ENCODE results near the gene EXOSC10. TPM values are rescaled to one million over a fixed set of nuclear protein-coding genes. Genes with fewer than 3 reads are reported as not detected.
"Not testable (repeated sequence)": the region's sequence is repeated elsewhere in the genome, so short reads cannot be mapped to it uniquely, and the experiment has no call there.

Gene EXOSC10
- polyA plus RNA-seq, 1 experiment, result 72.1 TPM

DNA sequence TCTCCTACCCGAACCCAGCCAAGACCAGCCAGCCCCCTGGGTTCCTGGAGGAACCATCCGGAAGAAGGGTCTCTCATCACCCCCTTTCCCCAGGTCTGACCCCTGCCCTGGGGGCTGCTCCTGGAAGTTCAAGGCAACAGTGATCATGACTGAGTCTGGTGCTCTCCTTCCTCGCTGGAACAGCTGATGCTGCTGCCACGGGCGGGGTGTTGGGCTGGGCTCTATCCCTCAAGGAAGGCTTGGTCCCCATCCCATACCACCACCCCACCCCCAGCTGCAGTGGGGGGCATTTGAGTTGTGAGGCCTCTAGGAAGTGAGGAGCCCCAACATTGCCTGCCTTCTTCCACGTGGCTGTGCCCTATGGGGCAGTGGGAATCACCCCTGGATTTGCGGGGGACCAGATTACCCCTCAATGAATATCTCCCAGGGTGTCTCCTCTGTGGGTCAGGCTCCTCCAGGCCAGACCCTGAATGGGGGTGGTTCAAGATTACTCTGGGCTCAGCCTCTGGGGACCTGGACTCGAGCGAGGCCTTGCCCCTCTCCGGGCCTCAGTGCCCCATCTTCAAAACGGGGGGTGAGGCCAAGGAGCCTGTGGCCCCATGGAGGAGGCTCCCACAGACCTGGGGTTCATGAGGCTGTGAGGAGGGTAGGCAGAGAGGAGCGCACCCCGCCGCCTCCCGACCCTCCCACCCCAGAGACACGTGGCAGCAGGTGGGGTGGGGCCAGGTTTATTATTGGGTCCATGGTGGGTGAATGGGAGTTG lies 55.4 kb downstream of the EXOSC10 start:
- Histone ChIP-seq H3K27me3 (ENCODE audit: control insufficient read depth, insufficient read depth, low read length) (no peaks in the 10 kb centered on the region), H3K36me3 (ENCODE audit: control insufficient read depth, insufficient read depth, low read length) (no peaks in the 10 kb centered on the region), H3K4me3 (ENCODE audit: low read depth, low read length) (no peak overlapping the region)
- ChIA-PET CTCF (interaction anchor here (0.6 kb wide), 1 partner anchor 1023 kb away, joined by 4 read pairs; no protein-coding TSS in a partner anchor), POLR2A (no interaction called here)
- DNase-seq (ENCODE audit: low read depth), result no peak
- TF ChIP-seq, protein P1, sequence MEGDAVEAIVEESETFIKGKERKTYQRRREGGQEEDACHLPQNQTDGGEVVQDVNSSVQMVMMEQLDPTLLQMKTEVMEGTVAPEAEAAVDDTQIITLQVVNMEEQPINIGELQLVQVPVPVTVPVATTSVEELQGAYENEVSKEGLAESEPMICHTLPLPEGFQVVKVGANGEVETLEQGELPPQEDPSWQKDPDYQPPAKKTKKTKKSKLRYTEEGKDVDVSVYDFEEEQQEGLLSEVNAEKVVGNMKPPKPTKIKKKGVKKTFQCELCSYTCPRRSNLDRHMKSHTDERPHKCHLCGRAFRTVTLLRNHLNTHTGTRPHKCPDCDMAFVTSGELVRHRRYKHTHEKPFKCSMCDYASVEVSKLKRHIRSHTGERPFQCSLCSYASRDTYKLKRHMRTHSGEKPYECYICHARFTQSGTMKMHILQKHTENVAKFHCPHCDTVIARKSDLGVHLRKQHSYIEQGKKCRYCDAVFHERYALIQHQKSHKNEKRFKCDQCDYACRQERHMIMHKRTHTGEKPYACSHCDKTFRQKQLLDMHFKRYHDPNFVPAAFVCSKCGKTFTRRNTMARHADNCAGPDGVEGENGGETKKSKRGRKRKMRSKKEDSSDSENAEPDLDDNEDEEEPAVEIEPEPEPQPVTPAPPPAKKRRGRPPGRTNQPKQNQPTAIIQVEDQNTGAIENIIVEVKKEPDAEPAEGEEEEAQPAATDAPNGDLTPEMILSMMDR (IDR thresholded peaks at IDR 0.05; ENCODE audit: insufficient read depth, low read depth, low read length), result no peak

DNA sequence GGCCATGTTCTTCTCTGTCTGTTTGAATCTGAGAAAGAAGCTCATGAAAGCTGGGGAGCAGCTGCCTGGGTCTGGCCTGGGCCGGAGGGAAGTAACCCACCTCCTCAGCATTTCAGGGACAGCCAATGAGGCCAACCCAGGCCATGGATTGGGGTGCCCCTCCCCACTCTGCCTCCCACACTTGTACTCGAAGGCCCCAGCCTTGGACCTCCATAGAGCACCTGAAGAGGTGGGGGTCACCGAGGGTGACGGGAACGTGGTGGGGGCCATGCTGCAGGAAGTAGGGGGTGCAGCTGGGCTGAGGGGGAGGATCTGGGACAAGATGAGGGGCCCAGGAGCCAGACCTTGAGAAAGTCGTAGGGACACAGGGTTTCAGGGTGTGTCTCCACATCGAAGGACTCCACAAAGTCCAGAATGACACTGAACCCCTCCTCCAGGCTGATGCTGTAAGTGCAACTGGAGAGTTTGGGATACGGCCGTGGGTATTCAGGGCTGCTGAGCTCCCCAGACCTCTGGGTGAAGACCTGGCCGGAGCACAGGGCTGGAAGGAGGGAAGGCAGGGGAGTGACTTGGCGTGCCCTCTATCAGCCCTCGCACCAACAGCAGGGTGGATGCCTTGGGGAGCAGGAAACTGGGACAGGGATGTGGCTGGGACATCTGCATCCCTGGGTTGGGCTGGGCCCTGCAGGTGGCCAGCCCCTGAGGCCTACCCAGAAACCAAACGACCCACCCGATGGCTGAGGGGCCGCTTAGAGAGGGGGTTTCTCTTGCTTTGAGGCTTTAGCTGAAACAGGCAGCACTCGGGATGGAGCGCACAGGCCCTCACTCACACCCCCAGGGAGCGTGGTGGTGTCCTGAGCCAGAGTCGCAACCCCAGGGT lies 56.4 kb downstream of the EXOSC10 start:
- POLR2A ChIA-PET, result no interaction called here
- CTCF ChIA-PET, result interaction anchor here (0.6 kb wide), 2 partner anchors 667 to 1024 kb away, joined by 3 to 4 read pairs; no protein-coding TSS in a partner anchor
- no peaks in the 10 kb centered on the region for H3K36me3 ChIP-seq (ENCODE audit: control insufficient read depth, insufficient read depth, low read length)
- TF ChIP-seq, protein P1 (IDR thresholded peaks at IDR 0.05; ENCODE audit: insufficient read depth, low read depth, low read length), result no peak
- H3K4me3 ChIP-seq (ENCODE audit: low read depth, low read length), result no peak overlapping the region
- peaks cover 4% of the 10 kb centered on the region; the same call in 1 of the 2 replicates for H3K27me3 ChIP-seq (ENCODE audit: control insufficient read depth, insufficient read depth, low read length)
- no peak for DNase-seq (ENCODE audit: low read depth)

DNA sequence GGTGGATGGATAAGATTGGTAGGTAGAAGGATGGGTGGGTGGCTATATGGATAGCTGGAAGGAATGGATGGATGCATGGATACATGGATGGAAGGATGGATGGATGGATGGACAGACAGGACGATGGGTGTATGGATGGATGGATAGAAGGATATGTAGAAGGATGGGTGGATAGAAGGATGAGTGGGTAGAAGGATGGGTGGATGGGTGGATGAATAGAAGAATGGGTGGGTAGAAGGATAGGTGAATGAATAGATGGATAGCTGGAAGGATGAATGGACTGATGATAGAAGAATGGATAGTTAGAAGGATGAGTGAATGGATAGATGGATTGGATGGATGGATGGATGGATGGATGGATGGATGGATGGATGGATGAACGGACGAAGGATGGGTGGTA lies 57.6 kb downstream of the EXOSC10 start:
- POLR2A ChIA-PET, result no interaction called here

DNA sequence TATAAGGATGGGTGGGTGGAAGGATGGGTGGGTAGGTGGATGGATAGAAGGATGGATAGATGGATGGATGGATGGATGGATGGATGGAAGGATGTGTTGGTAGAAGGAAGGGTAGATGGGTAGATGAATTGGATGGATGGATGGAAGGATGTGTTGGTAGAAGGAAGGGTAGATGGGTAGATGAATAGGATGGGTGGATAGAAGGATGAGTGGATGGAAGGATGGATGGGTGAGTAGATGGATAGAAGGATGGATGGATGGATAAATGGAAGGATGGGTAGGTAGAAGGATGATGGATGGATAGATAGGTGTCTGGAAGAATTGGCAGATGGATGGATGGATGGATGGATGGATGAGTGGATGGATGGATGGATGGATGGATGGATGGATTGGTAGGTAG lies 58.6 kb downstream of the EXOSC10 start:
- DNase-seq (ENCODE audit: low read depth), result no peak
- Histone ChIP-seq H3K36me3 (ENCODE audit: control insufficient read depth, insufficient read depth, low read length) (no peaks in the 10 kb centered on the region), H3K27me3 (ENCODE audit: control insufficient read depth, insufficient read depth, low read length) (peaks cover 4% of the 10 kb centered on the region; the same call in 1 of the 2 replicates), H3K4me3 (ENCODE audit: low read depth, low read length) (no peak overlapping the region)
- CTCF ChIA-PET, result no interaction called here
- POLR2A ChIA-PET, result no interaction called here
- TF ChIP-seq, protein P1 (IDR thresholded peaks at IDR 0.05; ENCODE audit: insufficient read depth, low read depth, low read length), result no peak

More for the DNA sequence above, 57.6 kb downstream of the EXOSC10 start:
- no peak for DNase-seq (ENCODE audit: low read depth)
- Histone ChIP-seq H3K36me3 (ENCODE audit: control insufficient read depth, insufficient read depth, low read length) (no peaks in the 10 kb centered on the region), H3K4me3 (ENCODE audit: low read depth, low read length) (no peak overlapping the region), H3K27me3 (ENCODE audit: control insufficient read depth, insufficient read depth, low read length) (peaks cover 4% of the 10 kb centered on the region; the same call in 1 of the 2 replicates)
- CTCF ChIA-PET, result interaction anchor here (0.6 to 0.8 kb wide), 3 partner anchors 49 to 600 kb away, joined by 3 to 4 read pairs (median 3); no protein-coding TSS in a partner anchor
- TF ChIP-seq, protein P1 (IDR thresholded peaks at IDR 0.05; ENCODE audit: insufficient read depth, low read depth, low read length), result no peak

DNA sequence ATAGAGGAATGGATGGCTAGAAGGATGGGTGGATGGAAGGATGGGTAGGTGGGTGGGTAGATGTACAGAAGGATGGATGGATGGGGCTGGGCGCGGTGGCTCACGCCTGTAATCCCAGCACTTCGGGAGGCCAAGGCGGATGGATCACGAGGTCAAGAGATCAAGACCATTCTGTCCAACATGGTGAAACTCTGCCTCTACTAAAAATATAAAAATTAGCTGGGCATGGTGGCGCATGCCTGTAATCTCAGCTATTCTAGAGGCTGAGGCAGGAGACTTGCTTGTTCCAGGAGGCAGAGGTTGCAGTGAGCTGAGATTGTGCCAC lies 59.6 kb downstream of the EXOSC10 start:
- POLR2A ChIA-PET; DNase-seq (ENCODE audit: low read depth); H3K27me3 ChIP-seq (ENCODE audit: control insufficient read depth, insufficient read depth, low read length); H3K4me3 ChIP-seq (ENCODE audit: low read depth, low read length); H3K36me3 ChIP-seq (ENCODE audit: control insufficient read depth, insufficient read depth, low read length): not testable (repeated sequence)
- CTCF ChIA-PET, result interaction anchor here (0.8 kb wide), 1 partner anchor 605 kb away, joined by 3 read pairs; no protein-coding TSS in a partner anchor

Data from BJ (cell line).